ENCODE results near the gene PPP2CA. TPM values are rescaled to one million over a fixed set of nuclear protein-coding genes. Genes with fewer than 3 reads are reported as not detected.

The PPP2CA gene
- total and polyA plus RNA-seq, 9 of the 15 experiments (the other 6 are each of a cell fraction or from before 2014, with no cell fraction given): 23.0 to 257 (median 109) TPM

DNA sequence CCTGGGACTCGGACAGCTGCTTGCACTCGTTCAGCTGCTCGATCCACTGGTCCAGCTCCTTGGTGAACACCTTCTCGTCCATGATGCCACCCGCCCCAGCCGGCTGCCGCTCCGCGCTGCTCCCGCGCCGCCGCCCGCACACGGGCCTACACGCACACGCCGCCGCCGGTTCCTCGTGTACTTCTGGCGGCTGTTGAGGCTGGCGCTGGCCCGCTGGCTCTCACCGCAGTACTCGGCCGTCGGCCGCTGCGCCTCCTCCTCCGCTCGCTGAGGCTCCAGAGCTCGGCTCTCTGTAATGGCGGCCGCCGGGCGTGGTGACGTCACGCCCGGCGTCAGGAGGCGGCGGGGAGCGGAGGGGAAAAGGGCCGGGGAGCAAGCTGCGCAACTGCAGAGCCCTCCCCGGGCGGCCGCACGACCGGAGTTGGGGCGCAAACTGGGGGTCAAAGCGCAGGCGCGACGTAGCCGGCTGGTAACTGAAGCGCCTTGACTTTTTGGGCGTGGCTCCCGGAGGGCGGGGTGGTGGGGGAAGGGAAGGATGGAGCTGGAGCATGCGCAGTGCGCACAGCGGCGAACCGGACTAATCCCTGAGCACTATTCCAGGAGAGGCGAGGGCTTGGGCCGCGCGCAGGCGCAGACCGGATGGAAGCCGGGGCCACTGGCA, at the start of gene PPP2CA (continued):
- TF ChIP-seq ZNF639 (CRISPR knock-in tag; conservative IDR thresholded peaks at IDR 0.05 in 1 of 2, IDR thresholded peaks at IDR 0.05 in 1 of 2): peak in 1 of 2 experiments; percentile 78; a peak in 2 of 4 replicates
- no peak for TF ChIP-seq RBM39 (optimal IDR thresholded peaks at IDR 0.05; ENCODE audit: low read depth, low read length)
- TF ChIP-seq KDM4B (IDR thresholded peaks at IDR 0.05; ENCODE audit: borderline replicate concordance in 2 of 2, low read depth in 1 of 2): no peak
- TF ChIP-seq CREB1 (IDR thresholded peaks at IDR 0.05): peak; percentile 86
- TF ChIP-seq CREB1 (CRISPR knock-in tag; IDR thresholded peaks at IDR 0.05): peak; percentile 89
- no peak for TF ChIP-seq STAT5A (IDR thresholded peaks at IDR 0.05; ENCODE audit: borderline replicate concordance, low read length)
- no peak for TF ChIP-seq FUS (optimal IDR thresholded peaks at IDR 0.05; ENCODE audit: low read depth, low read length)
- no peak for TF ChIP-seq RFX1 (IDR thresholded peaks at IDR 0.05)
- TF ChIP-seq, protein P1, sequence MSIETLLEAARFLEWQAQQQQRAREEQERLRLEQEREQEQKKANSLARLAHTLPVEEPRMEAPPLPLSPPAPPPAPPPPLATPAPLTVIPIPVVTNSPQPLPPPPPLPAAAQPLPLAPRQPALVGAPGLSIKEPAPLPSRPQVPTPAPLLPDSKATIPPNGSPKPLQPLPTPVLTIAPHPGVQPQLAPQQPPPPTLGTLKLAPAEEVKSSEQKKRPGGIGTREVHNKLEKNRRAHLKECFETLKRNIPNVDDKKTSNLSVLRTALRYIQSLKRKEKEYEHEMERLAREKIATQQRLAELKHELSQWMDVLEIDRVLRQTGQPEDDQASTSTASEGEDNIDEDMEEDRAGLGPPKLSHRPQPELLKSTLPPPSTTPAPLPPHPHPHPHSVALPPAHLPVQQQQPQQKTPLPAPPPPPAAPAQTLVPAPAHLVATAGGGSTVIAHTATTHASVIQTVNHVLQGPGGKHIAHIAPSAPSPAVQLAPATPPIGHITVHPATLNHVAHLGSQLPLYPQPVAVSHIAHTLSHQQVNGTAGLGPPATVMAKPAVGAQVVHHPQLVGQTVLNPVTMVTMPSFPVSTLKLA (conservative IDR thresholded peaks at IDR 0.05): peak; percentile 44 to 65; a peak in 3 of 4 replicates
- TF ChIP-seq, protein P2, sequence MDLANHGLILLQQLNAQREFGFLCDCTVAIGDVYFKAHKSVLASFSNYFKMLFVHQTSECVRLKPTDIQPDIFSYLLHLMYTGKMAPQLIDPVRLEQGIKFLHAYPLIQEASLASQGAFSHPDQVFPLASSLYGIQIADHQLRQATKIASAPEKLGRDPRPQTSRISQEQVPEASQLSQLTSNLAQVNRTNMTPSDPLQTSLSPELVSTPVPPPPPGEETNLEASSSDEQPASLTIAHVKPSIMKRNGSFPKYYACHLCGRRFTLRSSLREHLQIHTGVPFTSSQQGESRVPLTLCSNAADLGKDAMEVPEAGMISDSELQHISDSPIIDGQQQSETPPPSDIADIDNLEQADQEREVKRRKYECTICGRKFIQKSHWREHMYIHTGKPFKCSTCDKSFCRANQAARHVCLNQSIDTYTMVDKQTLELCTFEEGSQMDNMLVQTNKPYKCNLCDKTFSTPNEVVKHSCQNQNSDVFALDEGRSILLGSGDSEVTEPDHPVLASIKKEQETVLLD (IDR thresholded peaks at IDR 0.05): peak; percentile 99
- peak; percentile 87; the same call in 1 of the 2 replicates for TF ChIP-seq BRD4 (IDR thresholded peaks at IDR 0.05)
- TF ChIP-seq, protein P3, sequence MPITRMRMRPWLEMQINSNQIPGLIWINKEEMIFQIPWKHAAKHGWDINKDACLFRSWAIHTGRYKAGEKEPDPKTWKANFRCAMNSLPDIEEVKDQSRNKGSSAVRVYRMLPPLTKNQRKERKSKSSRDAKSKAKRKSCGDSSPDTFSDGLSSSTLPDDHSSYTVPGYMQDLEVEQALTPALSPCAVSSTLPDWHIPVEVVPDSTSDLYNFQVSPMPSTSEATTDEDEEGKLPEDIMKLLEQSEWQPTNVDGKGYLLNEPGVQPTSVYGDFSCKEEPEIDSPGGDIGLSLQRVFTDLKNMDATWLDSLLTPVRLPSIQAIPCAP (CRISPR knock-in tag; IDR thresholded peaks at IDR 0.05; ENCODE audit: borderline replicate concordance): no peak
- no peak for TF ChIP-seq NCOA1 (IDR thresholded peaks at IDR 0.05; ENCODE audit: low read depth)
- TF ChIP-seq POLR2AphosphoS2 (IDR thresholded peaks at IDR 0.05; ENCODE audit: low read length): peak; percentile 43; the same call in 1 of the 2 replicates
- no peak for TF ChIP-seq TSC22D4 (tag; IDR thresholded peaks at IDR 0.05)
- TF ChIP-seq HNRNPK (IDR thresholded peaks at IDR 0.05; ENCODE audit: low read depth, low read length, poor library complexity, severe bottlenecking): no peak
- TF ChIP-seq MCM3 (IDR thresholded peaks at IDR 0.05): no peak
- peak; percentile 49; the same call in 1 of the 2 replicates for TF ChIP-seq KAT7 (CRISPR knock-in tag; IDR thresholded peaks at IDR 0.05; ENCODE audit: borderline replicate concordance)
- TF ChIP-seq HOXB6 (CRISPR knock-in tag; IDR thresholded peaks at IDR 0.05; ENCODE audit: borderline replicate concordance): no peak
- TF ChIP-seq EWSR1 (IDR thresholded peaks at IDR 0.05; ENCODE audit: borderline replicate concordance, low read depth, partially characterized antibody): no peak
- TF ChIP-seq ZNF445 (CRISPR knock-in tag; IDR thresholded peaks at IDR 0.05; ENCODE audit: low read depth): no peak
- no peak; the same call in 1 of the 2 replicates for TF ChIP-seq RB1 (IDR thresholded peaks at IDR 0.05; ENCODE audit: low read depth)
- TF ChIP-seq PRPF4 (IDR thresholded peaks at IDR 0.05; ENCODE audit: insufficient read depth, low read depth, low read length, poor library complexity, severe bottlenecking): peak; percentile 57
- TF ChIP-seq NFIC (IDR thresholded peaks at IDR 0.05): 0 out of 2 replicates have a peak, but pooled peaks have one; percentile 10

Measured in K562 (cell line).